WTC11 (cell line): ENCODE results near the gene GPHB5.

Experiments
- CTCF ChIP-seq: fragments of 200-600 bp; IDR thresholded peaks from 2 replicates; pipeline ENCODE4 v1.8.0; 2022; ENCODE audit warnings: antibody characterized with exemption
- USF2 ChIP-seq: sonication (generic); formaldehyde crosslinking; IDR thresholded peaks from 2 replicates; pipeline ENCODE4 v1.8.1; 2023; ENCODE audit warnings: mild to moderate bottlenecking, missing genetic modification reagents, moderate library complexity

- TF ChIP-seq CTCF (no peak), USF2 (CRISPR knock-in tag) (no peak)
Measured at GRCh38 chr14:63290741-63291430, 27.8 kb downstream of the GPHB5 start.
